Tibial nerve (tissue), 4 donors: ENCODE results near the gene PPAT.

Experiments used
- CTCF ChIP-seq, 5 experiments: fragments of 200-600 bp in 3 of 5; fragments of 450-650 bp in 2 of 5; sonication (generic) in 3 of 5; IDR thresholded peaks; one replicate each; pipeline ENCODE4 v1.5.1; 2016 to 2019; ENCODE audit warnings: antibody characterized with exemption in 5 of 5, mild to moderate bottlenecking in 3 of 5, moderate library complexity in 2 of 5
- EP300 ChIP-seq, 2 donors: sonication (generic); formaldehyde crosslinking; IDR thresholded peaks; one replicate each; pipeline ENCODE4 v1.6.1; 2017; ENCODE audit warnings: antibody characterized with exemption in 2 of 2, mild to moderate bottlenecking in 1 of 2

- TF ChIP-seq CTCF (IDR thresholded peaks at IDR 0.05) (no peak), EP300 (IDR thresholded peaks at IDR 0.05) (no peak)
Measured at GRCh38 chr4:56466910-56467283, 31.5 kb upstream of the PPAT start.
